Fibroblast of villous mesenchyme (primary cell): ENCODE measurements around the gene MBTPS1. TPM values are rescaled to one million over a fixed set of nuclear protein-coding genes. Genes with fewer than 3 reads are reported as not detected.

Source experiments
- DNase-seq: peaks from one replicate; pipeline ENCODE4 v3.0.0-alpha.2; 2010; ENCODE audit warnings: low read depth
- H3K4me3 ChIP-seq: 2 replicates; pipeline ENCODE4 v1.5.1; 2011; ENCODE audit warnings: low read depth, mild to moderate bottlenecking, low read length
- total RNA-seq: library from RNA; depleted of rRNA; stranded (reverse); fragments of >200 nt; gene quantifications from 2 replicates; pipeline ENCODE4 v1.2.3, GENCODE V29; 2012
- TF ChIP-seq, protein P1 (sequence below): IDR thresholded peaks from 2 replicates; pipeline ENCODE4 v1.5.1; 2012; ENCODE audit warnings: low read depth, mild to moderate bottlenecking, low read length; ENCODE audit not compliant: insufficient read depth

MBTPS1 gene
- total RNA-seq, 1 donor = 97.2 TPM

GRCh38 chr16:84080378-84080777, 36.4 kb downstream of the MBTPS1 start:
- H3K4me3 ChIP-seq = no peak overlapping the region
- DNase-seq = no peak
- TF ChIP-seq, protein P1, sequence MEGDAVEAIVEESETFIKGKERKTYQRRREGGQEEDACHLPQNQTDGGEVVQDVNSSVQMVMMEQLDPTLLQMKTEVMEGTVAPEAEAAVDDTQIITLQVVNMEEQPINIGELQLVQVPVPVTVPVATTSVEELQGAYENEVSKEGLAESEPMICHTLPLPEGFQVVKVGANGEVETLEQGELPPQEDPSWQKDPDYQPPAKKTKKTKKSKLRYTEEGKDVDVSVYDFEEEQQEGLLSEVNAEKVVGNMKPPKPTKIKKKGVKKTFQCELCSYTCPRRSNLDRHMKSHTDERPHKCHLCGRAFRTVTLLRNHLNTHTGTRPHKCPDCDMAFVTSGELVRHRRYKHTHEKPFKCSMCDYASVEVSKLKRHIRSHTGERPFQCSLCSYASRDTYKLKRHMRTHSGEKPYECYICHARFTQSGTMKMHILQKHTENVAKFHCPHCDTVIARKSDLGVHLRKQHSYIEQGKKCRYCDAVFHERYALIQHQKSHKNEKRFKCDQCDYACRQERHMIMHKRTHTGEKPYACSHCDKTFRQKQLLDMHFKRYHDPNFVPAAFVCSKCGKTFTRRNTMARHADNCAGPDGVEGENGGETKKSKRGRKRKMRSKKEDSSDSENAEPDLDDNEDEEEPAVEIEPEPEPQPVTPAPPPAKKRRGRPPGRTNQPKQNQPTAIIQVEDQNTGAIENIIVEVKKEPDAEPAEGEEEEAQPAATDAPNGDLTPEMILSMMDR = no peak

- TF ChIP-seq, protein P1 = no peak
- H3K4me3 ChIP-seq = no peak overlapping the region
- DNase-seq = no peak
Measured at GRCh38 chr16:84079664-84080063, 37.1 kb downstream of the MBTPS1 start.

- no peak for DNase-seq
- TF ChIP-seq, protein P1 = no peak
- no peak overlapping the region for H3K4me3 ChIP-seq
Measured at GRCh38 chr16:84075376-84075775, 41.4 kb downstream of the MBTPS1 start.

DNA sequence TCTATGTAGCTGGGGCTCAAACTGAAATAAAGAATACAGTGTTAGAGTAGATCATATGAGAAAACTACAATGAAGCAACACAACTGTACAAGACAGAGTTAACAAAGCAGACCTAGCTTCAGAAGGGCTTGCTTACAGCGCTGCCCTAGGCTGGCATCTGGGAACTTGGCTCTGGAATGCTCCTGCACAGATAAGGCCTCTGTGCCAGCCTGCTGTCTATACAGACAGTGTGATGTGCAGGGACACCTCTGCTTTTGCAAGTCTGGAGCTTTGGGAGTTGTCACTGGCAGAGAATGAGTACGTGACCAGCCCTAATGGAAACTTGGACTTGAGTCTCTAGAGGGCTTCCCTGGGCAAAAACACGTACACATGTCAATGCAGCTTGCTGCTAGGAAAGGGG, 42.0 kb downstream of the MBTPS1 start:
- TF ChIP-seq, protein P1 = no peak
- no peak overlapping the region for H3K4me3 ChIP-seq
- DNase-seq = no peak

- no peak overlapping the region for H3K4me3 ChIP-seq
- TF ChIP-seq, protein P1 = no peak
- no peak for DNase-seq
Measured at GRCh38 chr16:84072014-84072413, 44.7 kb downstream of the MBTPS1 start.

DNA sequence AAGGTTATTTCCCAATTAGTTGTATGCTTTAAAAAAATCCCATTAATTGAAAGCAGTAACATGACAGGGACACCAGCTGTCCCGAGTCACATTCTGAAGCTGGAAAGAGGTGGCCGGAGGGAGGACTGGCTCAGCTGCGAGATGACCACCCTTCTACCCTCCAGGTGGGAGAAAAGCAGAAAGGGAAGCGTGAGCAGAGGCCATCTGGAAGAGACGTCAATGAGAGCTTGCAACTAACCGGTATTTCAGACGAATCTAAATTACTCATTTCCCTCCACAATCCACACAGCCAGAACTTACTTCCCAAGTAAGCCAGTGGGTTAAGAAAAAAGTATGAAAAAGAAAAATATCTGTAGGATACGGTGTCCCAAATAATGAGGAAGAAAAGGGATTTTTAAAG, 45.6 kb downstream of the MBTPS1 start:
- no peak for DNase-seq
- H3K4me3 ChIP-seq = no peak overlapping the region

DNA sequence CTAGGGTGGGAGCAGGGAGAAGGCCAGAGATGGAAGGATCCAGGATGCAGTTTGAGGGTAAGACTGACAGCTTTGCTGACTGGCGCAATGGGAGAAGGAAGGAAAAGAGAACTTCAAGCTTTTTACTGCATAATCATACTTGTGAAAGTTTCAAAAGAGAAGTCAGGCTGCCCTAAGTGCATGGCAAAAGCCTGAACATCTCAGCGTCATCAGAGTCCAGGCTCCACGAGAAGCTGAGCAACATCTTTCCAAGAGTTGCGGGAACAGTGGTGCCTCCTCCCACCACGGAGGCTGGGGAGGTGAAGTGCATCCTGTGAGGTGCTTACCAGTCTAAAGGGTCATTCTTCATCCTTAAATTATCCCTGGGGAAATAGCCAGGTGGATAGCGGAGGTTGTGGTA, 47.2 kb downstream of the MBTPS1 start:
- no peak overlapping the region for H3K4me3 ChIP-seq
- TF ChIP-seq, protein P1 = no peak
- no peak for DNase-seq

More for the DNA sequence above, 45.6 kb downstream of the MBTPS1 start:
- TF ChIP-seq, protein P1 = no peak
